Activated gamma-delta T cell treated with Interleukin-2 at 50 U/mL for 16 hours (primary cell): Measurements from ENCODE around the gene VEGFB.

Source experiments
- DNase-seq: peaks from one replicate; pipeline ENCODE4 v3.0.0-alpha.2; 2020

The VEGFB gene

GRCh38 chr11:64284962-64285884 is 50.8 kb downstream of the VEGFB start, which contains the start of gene GPR137:
Gene GPR137, plus strand, starts transcription at chr11:64285848. Its CDS starts 677 bp downstream, at chr11:64286525.
- peak; percentile 91 for DNase-seq

GRCh38 chr11:64285885-64286800 is 51.8 kb downstream of the VEGFB start:
- DNase-seq = no peak

GRCh38 chr11:64286801-64287159 is 52.4 kb downstream of the VEGFB start:
- DNase-seq = no peak

- no peak for DNase-seq
These were observed 53.4 kb downstream of the VEGFB start for GRCh38 chr11:64287676-64288352.

- DNase-seq = no peak
These were observed 54.0 kb downstream of the VEGFB start for GRCh38 chr11:64288353-64288750.
